Transverse colon (tissue), 4 donors: ENCODE results near the gene GSTT2B. TPM values are rescaled to one million over a fixed set of nuclear protein-coding genes. Genes with fewer than 3 reads are reported as not detected.
"Not testable (repeated sequence)": the region's sequence is repeated elsewhere in the genome, so short reads cannot be mapped to it uniquely, and the experiment has no call there.

ENCODE experiments used
- DNase-seq: peaks from one replicate; pipeline ENCODE4 v3.0.0-alpha.2; 2019
- H3K27ac ChIP-seq, 4 donors: fragments of 200-600 bp; sonication (generic); 2 replicates each; pipeline ENCODE4 v1.5.1; 2016 to 2018; ENCODE audit warnings: inconsistent platforms in 4 of 4
- H3K27me3 ChIP-seq: fragments of 200-600 bp; sonication (generic); 2 replicates; pipeline ENCODE4 v1.5.1; 2017; ENCODE audit warnings: inconsistent platforms
- H3K36me3 ChIP-seq, 4 donors: fragments of 200-600 bp; sonication (generic); 2 replicates each; pipeline ENCODE4 v1.5.1; 2017 to 2019; ENCODE audit warnings: inconsistent platforms in 4 of 4
- H3K4me1 ChIP-seq, 4 donors: fragments of 200-600 bp; sonication (generic); 2 replicates each; pipeline ENCODE4 v1.5.1; 2017 to 2020; ENCODE audit warnings: inconsistent platforms in 4 of 4
- H3K4me3 ChIP-seq, 4 donors: fragments of 200-600 bp; sonication (generic); 1 replicate in 1 of 4; 2 replicates in 3 of 4; pipeline versions ENCODE4 v1.5.1 to v1.6.1; 2017 to 2019; ENCODE audit warnings: inconsistent platforms in 4 of 4
- H3K9me3 ChIP-seq, 2 donors: fragments of 200-600 bp; sonication (generic); 2 replicates each; pipeline ENCODE4 v1.5.1; 2017 to 2019; ENCODE audit warnings: inconsistent platforms in 2 of 2
- WGBS, 2 donors: methylation state at CpG; one replicate each; pipeline ENCODE4 v1.1.5; 2018; ENCODE audit warnings: low coverage in 1 of 2; 5-methylcytosine and 5-hydroxymethylcytosine counted together
- in situ Hi-C, 4 donors: fragments of 200-750 bp; cut with MboI; loops; one replicate each; pipeline versions ENCODE4 v1.15.0 to v1.15.1; 2017; ENCODE audit warnings: low sequenced_read_pairs in 3 of 4, low pct_ligation_motif_present in 1 of 4, low pct_unique_long_range_greater_than_20kb in 1 of 4
- intact Hi-C: fragments of 100-400 bp; cut with DNase I; formaldehyde crosslinking; loops from one replicate; pipeline ENCODE4 v1.15.1; 2023; ENCODE audit warnings: low total_unique reads
- total RNA-seq, 4 donors: library from RNA; depleted of rRNA; stranded (reverse); fragments of >200 nt; gene quantifications; one replicate each; pipeline ENCODE4 v1.1.0, GENCODE V29; 2016
- TF ChIP-seq, protein P1 (sequence below), 5 experiments: fragments of 200-600 bp in 3 of 5; fragments of 450-650 bp in 2 of 5; sonication (generic) in 3 of 5; IDR thresholded peaks; 1 replicate in 2 of 5; 2 replicates in 3 of 5; pipeline ENCODE4 v1.5.1; 2016 to 2017; ENCODE audit warnings: antibody characterized with exemption in 5 of 5, inconsistent platforms in 3 of 5, mild to moderate bottlenecking in 2 of 5, moderate library complexity in 1 of 5

Gene GSTT2B
- total RNA-seq, 4 donors from 2014 or later = 2.4 TPM; not detected in 3

DNA sequence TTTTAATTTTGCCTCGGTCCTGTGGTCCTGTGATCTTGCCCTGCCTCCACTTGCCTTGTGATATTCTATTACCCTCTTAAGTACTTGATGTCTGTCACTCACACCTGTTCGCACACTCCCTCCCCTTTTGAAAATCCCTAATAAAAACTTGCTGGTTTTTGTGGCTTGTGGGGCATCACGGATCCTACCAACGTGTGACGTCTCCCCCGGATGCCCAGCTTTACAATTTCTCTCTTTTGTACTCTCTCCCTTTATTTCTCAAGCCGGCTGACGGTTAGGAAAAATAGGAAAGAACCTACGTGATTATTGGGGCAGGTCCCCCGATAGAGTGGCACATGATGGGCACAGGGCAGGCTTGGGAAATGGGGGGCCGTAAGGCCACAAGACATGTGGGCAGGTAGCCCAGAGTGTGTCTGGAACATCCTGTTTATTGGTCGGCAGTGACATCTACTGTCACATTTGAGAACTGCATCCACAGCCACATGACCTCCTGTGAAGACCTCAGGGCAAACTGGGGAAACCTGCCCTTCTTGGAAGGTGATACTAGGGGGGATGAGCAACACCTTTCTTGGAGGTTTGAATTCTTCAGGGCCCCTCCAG lies 4.6 kb downstream of the GSTT2B start:
- intact Hi-C loops, H3K27me3 ChIP-seq, H3K9me3 ChIP-seq, H3K4me1 ChIP-seq, H3K4me3 ChIP-seq, H3K27ac ChIP-seq, H3K36me3 ChIP-seq, in situ Hi-C loops: not testable (repeated sequence)
- 24 to 29% methylated on average over 7 to 12 of the region's 12 CpGs for WGBS, 2 donors
- DNase-seq = peak; percentile 84
- TF ChIP-seq, protein P1, sequence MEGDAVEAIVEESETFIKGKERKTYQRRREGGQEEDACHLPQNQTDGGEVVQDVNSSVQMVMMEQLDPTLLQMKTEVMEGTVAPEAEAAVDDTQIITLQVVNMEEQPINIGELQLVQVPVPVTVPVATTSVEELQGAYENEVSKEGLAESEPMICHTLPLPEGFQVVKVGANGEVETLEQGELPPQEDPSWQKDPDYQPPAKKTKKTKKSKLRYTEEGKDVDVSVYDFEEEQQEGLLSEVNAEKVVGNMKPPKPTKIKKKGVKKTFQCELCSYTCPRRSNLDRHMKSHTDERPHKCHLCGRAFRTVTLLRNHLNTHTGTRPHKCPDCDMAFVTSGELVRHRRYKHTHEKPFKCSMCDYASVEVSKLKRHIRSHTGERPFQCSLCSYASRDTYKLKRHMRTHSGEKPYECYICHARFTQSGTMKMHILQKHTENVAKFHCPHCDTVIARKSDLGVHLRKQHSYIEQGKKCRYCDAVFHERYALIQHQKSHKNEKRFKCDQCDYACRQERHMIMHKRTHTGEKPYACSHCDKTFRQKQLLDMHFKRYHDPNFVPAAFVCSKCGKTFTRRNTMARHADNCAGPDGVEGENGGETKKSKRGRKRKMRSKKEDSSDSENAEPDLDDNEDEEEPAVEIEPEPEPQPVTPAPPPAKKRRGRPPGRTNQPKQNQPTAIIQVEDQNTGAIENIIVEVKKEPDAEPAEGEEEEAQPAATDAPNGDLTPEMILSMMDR (IDR thresholded peaks at IDR 0.05) = peak; percentile 78 to 92 (median 84)

DNA sequence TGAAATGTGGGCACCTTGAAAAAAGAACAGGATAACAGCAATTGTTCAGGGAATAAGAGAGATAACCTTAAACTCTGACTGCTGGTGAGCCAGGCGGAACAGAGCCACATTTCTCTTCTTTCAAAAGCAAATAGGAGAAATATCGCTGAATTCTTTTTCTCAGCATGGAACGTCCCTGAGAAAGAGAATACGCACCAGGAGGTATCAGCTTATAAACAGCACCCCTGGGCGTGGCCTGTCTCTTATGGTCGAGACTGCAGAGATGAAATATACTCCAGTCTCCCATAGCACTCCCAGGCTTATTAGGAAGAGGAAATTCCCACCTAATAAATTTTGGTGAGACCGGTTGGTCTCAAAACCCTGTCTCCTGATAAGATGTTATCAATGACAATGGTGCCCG lies 5.1 kb downstream of the GSTT2B start:
- DNase-seq, in situ Hi-C loops, H3K9me3 ChIP-seq, H3K27me3 ChIP-seq, H3K27ac ChIP-seq, H3K4me3 ChIP-seq, H3K36me3 ChIP-seq, H3K4me1 ChIP-seq, intact Hi-C loops: not testable (repeated sequence)
- WGBS, 2 donors = 73 to 77% methylated on average over 3 to 7 of the region's 8 CpGs

DNA sequence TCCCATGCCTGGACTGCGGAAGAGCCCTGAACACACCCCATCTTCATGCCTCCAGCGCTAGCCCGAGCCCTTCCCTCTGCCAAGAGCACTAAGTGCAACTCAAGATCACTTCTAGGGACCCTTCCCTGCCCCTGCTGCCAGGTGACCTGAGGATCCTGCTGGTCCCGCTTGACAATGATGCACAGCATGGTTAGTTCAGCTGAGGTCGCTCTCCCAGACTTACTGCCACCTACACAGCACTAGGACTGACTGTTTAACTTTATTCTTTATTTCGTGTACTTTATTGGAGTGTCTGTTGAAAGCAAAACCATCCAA lies 6.0 kb downstream of the GSTT2B start:
- DNase-seq, intact Hi-C loops, H3K27ac ChIP-seq, H3K4me1 ChIP-seq, in situ Hi-C loops, H3K4me3 ChIP-seq, H3K9me3 ChIP-seq, H3K36me3 ChIP-seq, H3K27me3 ChIP-seq: not testable (repeated sequence)
- WGBS, 2 donors = 72% methylated on average over 5 of the region's 6 CpGs; no CpG with 5 or more reads in 1 of the 2 donors

DNA sequence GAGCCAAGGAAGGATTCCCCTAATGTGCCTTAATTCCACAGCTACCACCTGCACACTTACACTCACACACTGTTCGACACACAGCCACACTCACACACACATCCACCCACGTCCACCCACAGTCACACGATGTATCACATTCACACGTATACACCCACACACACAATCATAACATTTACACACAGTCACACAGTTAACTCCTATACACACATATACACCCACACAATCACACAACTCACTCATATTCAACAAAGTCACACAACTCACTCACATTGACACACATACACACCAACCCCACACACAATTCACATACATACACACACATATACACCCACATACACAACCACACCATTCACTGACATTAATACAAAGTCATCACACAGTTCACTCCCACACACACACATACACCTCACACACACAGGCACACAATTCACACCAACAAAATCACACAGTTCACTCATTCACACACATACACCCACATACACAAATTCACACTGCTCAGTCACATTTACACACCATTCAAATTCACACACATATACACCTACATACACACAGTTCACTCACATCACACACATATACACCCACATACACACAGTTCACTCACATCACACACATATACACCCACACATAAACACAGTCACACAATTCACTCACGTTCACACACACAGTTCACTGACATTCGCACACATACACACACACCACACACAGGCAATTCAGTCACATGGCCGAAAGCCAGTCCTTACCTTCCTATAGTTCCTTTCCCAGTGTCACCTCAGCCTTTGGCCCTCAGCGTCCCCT lies 6.6 kb downstream of the GSTT2B start:
- H3K9me3 ChIP-seq, intact Hi-C loops, H3K4me1 ChIP-seq, H3K27me3 ChIP-seq, H3K27ac ChIP-seq, H3K36me3 ChIP-seq, in situ Hi-C loops, H3K4me3 ChIP-seq, DNase-seq: not testable (repeated sequence)
- 62 to 75% methylated on average over 6 to 8 of the region's 8 CpGs for WGBS, 2 donors

DNA sequence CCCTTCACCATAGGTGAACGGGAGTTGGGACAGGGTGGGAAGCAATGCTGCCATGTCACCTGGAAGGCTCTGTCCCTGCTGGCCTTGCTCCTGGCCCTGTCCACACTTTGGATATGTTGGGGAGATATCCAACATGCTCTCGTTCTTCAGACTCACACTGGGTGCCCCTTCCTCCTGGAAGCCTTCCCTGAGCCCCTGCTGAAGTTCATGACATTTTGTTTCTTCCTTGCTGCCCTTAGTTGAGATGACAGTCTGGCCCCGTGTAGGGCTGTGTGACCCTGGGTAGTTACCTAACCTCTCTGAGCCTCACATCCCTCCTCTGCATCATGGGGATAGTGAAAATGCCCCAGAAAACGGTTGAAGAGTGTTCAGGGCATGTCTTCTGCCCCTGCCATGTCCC lies 7.5 kb downstream of the GSTT2B start:
- in situ Hi-C loops, H3K4me1 ChIP-seq, intact Hi-C loops, H3K27me3 ChIP-seq, H3K27ac ChIP-seq, H3K4me3 ChIP-seq, H3K36me3 ChIP-seq, DNase-seq, H3K9me3 ChIP-seq: not testable (repeated sequence)
- 59 to 80% methylated on average over 1 to 4 of the region's 4 CpGs for WGBS, 2 donors

DNA sequence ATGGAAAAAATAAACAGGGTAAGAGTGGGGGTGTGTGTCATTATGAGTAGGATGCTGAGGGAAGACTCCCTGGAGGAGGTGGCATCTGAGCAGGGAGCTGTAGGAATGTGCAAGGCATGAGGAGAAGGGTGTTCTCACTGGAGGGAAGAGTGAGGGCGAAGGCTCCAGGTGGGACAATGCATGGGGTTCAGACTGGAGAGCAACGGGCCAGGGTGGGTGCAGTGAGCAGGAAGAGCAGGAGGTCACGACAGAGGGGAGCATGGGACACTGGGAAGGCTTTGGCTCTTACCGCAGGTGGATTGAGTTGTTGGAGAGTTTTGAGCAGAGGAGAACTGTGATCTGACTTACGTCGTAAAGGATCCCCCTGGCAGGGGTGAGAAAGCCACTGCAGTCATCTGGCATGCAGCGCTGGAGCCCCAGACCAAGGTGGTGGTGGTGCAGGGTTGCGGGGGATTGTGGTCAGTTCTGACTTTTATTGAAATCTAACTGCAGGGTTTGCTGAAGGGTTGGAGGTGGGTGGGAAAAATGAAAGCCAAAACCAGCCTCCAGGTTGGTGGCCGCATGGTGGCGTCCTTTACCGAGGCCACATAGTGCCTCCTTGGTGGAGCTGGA lies 8.1 kb downstream of the GSTT2B start:
- WGBS, 2 donors = 67 to 70% methylated on average over 8 to 11 of the region's 11 CpGs
- intact Hi-C loops, in situ Hi-C loops: not testable (repeated sequence)

DNA sequence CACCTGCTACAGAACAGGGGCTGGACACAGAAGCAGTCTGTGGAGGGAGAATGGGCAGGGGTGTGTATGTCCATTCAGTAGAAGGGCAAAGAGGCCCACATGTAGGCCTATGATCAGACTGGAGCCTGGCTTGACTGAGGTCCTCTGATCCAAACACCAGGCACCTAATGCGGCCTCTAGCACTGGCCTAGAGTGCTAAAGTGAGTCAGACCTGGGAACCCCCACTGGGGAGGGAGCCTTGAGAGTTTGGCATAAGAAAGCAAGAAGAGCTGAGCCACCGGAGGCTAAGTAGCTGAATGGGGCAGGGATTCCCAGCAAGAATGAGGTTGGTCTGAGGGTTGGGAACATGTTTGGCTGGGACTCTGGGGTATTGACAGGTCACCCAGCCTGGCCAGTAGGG lies 9.6 kb downstream of the GSTT2B start:
- intact Hi-C loops, H3K9me3 ChIP-seq, H3K36me3 ChIP-seq, H3K27ac ChIP-seq, DNase-seq, H3K27me3 ChIP-seq, in situ Hi-C loops, H3K4me3 ChIP-seq, H3K4me1 ChIP-seq: not testable (repeated sequence)
- 100% methylated on average over 2 of the region's 2 CpGs; no CpG with 5 or more reads in 1 of the 2 donors for WGBS, 2 donors

More for the DNA sequence above, 8.1 kb downstream of the GSTT2B start:
- not testable (repeated sequence) for H3K27ac ChIP-seq, H3K4me3 ChIP-seq, H3K36me3 ChIP-seq, H3K27me3 ChIP-seq, H3K9me3 ChIP-seq, DNase-seq, H3K4me1 ChIP-seq

DNA sequence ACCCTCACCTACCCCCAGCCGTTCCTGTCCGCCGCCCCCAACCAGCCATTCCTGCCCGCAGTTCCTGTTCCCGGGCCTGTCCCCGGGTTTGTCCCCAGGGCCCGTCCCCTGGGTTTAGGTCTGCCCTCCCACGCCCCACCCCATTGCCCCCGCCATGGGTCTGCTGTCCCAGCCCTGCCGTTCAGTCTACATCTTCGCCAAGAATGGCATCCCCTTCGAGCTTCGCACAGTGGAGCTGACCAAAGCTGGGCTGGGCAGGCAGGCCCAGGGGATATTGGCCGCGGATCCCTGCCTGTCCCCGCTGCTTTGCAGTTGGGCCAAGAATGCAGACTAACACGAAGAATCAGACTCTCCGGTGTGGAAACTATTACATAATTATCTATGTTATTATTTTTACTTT lies 11.2 kb downstream of the GSTT2B start:
- 80 to 96% methylated on average over 2 to 18 of the region's 18 CpGs for WGBS, 2 donors
- intact Hi-C loops, H3K27me3 ChIP-seq, DNase-seq, H3K9me3 ChIP-seq, in situ Hi-C loops, H3K4me3 ChIP-seq, H3K4me1 ChIP-seq, H3K27ac ChIP-seq, H3K36me3 ChIP-seq: not testable (repeated sequence)

DNA sequence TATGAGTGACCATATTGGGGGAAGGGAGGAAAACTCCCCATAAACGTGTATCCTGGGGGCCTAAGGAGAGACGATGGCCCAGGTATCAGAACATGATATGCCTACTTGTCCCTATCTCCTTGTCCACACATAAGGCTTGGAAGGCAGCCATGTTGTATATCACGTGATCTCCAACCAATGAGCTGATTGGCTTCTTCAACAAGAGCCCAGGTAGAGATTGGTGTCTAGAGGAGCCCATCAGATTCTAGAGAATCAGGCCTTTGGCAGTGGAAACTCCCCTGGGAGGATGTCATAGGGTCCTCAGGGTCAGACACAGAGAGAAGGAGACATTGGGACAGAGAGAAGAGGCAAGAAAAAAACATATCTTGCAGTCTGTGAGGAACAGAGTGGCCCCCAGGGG lies 13.6 kb downstream of the GSTT2B start:
- not testable (repeated sequence) for H3K4me1 ChIP-seq

DNA sequence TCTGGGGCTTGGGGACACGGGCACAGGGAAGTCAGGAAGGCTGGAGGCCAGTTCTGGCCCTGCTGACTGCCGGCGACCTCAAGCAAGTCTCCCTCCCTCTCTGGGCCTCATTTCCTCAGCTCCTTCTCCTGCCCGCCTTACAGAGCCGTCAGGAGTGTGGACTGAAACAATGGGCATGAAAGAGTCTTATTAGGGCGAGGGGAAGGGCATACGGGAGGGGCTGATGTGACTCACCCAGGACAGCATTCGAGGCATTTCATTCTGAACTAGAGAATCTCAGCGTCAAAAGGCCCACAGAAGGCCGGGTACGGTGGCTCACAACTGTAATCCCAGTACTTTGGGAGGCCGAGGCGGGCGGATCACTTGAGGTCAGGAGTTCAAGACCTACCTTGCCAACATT lies 20.8 kb downstream of the GSTT2B start:
- intact Hi-C loops, H3K27me3 ChIP-seq: not testable (repeated sequence)
- WGBS, 2 donors = 100% methylated on average over 1 of the region's 14 CpGs; no CpG with 5 or more reads in 1 of the 2 donors

More for the DNA sequence above, 13.6 kb downstream of the GSTT2B start:
- DNase-seq, H3K27ac ChIP-seq, intact Hi-C loops, H3K36me3 ChIP-seq, H3K9me3 ChIP-seq, H3K4me3 ChIP-seq, H3K27me3 ChIP-seq, in situ Hi-C loops: not testable (repeated sequence)
- no CpG with 5 or more reads among the region's 3 CpGs for WGBS, 2 donors

More for the DNA sequence above, 20.8 kb downstream of the GSTT2B start:
- H3K27ac ChIP-seq, H3K36me3 ChIP-seq, DNase-seq, H3K4me1 ChIP-seq, in situ Hi-C loops, H3K4me3 ChIP-seq, H3K9me3 ChIP-seq: not testable (repeated sequence)
